Parathyroid adenoma (tissue), 2 donors: ENCODE data around the gene MTARC2.

Source experiments
- H2AFZ ChIP-seq: fragments of 300-600 bp; sonication (generic); one replicate; pipeline ENCODE4 v1.7.0; 2017; ENCODE audit warnings: antibody characterized with exemption, mild to moderate bottlenecking
- H3K27ac ChIP-seq: fragments of 300-600 bp; sonication (generic); one replicate; pipeline ENCODE4 v1.7.0; 2017
- H3K27me3 ChIP-seq: fragments of 300-600 bp; sonication (generic); one replicate; pipeline ENCODE4 v1.7.0; 2017; ENCODE audit warnings: low read length; ENCODE audit not compliant: control insufficient read depth, insufficient read depth
- H3K36me3 ChIP-seq: fragments of 300-600 bp; sonication (generic); one replicate; pipeline ENCODE4 v1.7.0; 2017; ENCODE audit warnings: low read length; ENCODE audit not compliant: control insufficient read depth, insufficient read depth
- H3K4me1 ChIP-seq: fragments of 300-600 bp; sonication (generic); one replicate; pipeline ENCODE4 v1.7.0; 2017; ENCODE audit warnings: control low read depth
- H3K4me2 ChIP-seq: fragments of 300-600 bp; sonication (generic); one replicate; pipeline ENCODE4 v1.7.0; 2017; ENCODE audit warnings: low read length
- H3K4me3 ChIP-seq: fragments of 300-600 bp; sonication (generic); one replicate; pipeline ENCODE4 v1.7.0; 2017; ENCODE audit warnings: low read depth, low read length
- H3K79me2 ChIP-seq: fragments of 300-600 bp; sonication (generic); one replicate; pipeline ENCODE4 v1.7.0; 2017; ENCODE audit warnings: control low read depth
- H3K9ac ChIP-seq: fragments of 300-600 bp; sonication (generic); one replicate; pipeline ENCODE4 v1.7.0; 2017; ENCODE audit warnings: mild to moderate bottlenecking
- H3K9me3 ChIP-seq: fragments of 300-600 bp; sonication (generic); one replicate; pipeline ENCODE4 v1.7.0; 2017; ENCODE audit warnings: low read length; ENCODE audit not compliant: control insufficient read depth
- CTCF ChIP-seq: fragments of 300-600 bp; sonication (generic); IDR thresholded peaks from one replicate; pipeline ENCODE4 v1.7.0; 2017; ENCODE audit warnings: antibody characterized with exemption, mild to moderate bottlenecking
- donor health status: primary hyperparathyroidism.

Gene MTARC2

GRCh38 chr1:220707160-220707559, 41.0 kb upstream of the MTARC2 start:
- Histone ChIP-seq H3K27me3 (no peaks in the 10 kb centered on the region), H3K36me3 (no peaks in the 10 kb centered on the region), H3K9ac (no peak overlapping the region), H3K9me3 (no peaks in the 10 kb centered on the region), H3K27ac (no peak overlapping the region), H3K4me2 (no peak overlapping the region), H3K4me3 (no peak overlapping the region), H2AFZ (no peak overlapping the region), H3K79me2 (no peaks in the 10 kb centered on the region), H3K4me1 (no peaks in the 10 kb centered on the region)
- no peak for TF ChIP-seq CTCF

- Histone ChIP-seq H3K9ac (no peak overlapping the region), H3K4me1 (no peaks in the 10 kb centered on the region), H3K27ac (no peak overlapping the region), H2AFZ (no peak overlapping the region), H3K27me3 (no peaks in the 10 kb centered on the region), H3K79me2 (no peaks in the 10 kb centered on the region), H3K4me3 (no peak overlapping the region), H3K4me2 (no peak overlapping the region), H3K36me3 (no peaks in the 10 kb centered on the region), H3K9me3 (no peaks in the 10 kb centered on the region)
- no peak for TF ChIP-seq CTCF
Observed at GRCh38 chr1:220708244-220708643, 39.9 kb upstream of the MTARC2 start.

GRCh38 chr1:220708936-220709801, 39.0 kb upstream of the MTARC2 start:
- TF ChIP-seq CTCF = no peak
- Histone ChIP-seq H3K9ac (no peak overlapping the region), H3K4me3 (no peak overlapping the region), H3K27ac (no peak overlapping the region), H3K27me3 (no peaks in the 10 kb centered on the region), H3K4me1 (no peaks in the 10 kb centered on the region), H3K79me2 (no peaks in the 10 kb centered on the region), H3K36me3 (no peaks in the 10 kb centered on the region), H3K9me3 (no peaks in the 10 kb centered on the region), H3K4me2 (no peak overlapping the region), H2AFZ (no peak overlapping the region)

GRCh38 chr1:220710333-220710732, 37.8 kb upstream of the MTARC2 start:
- H3K36me3 ChIP-seq = no peaks in the 10 kb centered on the region
- H3K27ac ChIP-seq = no peak overlapping the region
- H3K9me3 ChIP-seq = no peaks in the 10 kb centered on the region
- H3K4me2 ChIP-seq = no peak overlapping the region
- H3K4me1 ChIP-seq = no peaks in the 10 kb centered on the region
- H3K4me3 ChIP-seq = no peak overlapping the region
- no peak for TF ChIP-seq CTCF
- no peaks in the 10 kb centered on the region for H3K79me2 ChIP-seq
- H3K9ac ChIP-seq = no peak overlapping the region
- H2AFZ ChIP-seq = no peak overlapping the region
- no peaks in the 10 kb centered on the region for H3K27me3 ChIP-seq
